ENCODE results near the gene BANF1. TPM values are rescaled to one million over a fixed set of nuclear protein-coding genes. Genes with fewer than 3 reads are reported as not detected.

The BANF1 gene
- total RNA-seq, 1 experiment from 2014 or later: 269 TPM

GRCh38 chr11:65973439-65974110 lies 28.7 kb upstream of the BANF1 start:
- ChIA-PET POLR2A (no interaction called here), CTCF (interaction anchor here (0.8 kb wide), 1 partner anchor 72 kb away, joined by 3 read pairs; no protein-coding TSS in a partner anchor)
- Mint-ChIP-seq H3K4me3 (no peak overlapping the region), H3K9me3 (no peaks in the 10 kb centered on the region), H3K4me1 (peaks cover 5% of the 10 kb centered on the region; the same call in 1 of the 2 replicates), H3K27me3 (ENCODE audit: low read depth) (no peaks in the 10 kb centered on the region), H3K36me3 (peaks cover 54% of the 10 kb centered on the region), H3K27ac (no peak overlapping the region)
- DNase-seq (ENCODE audit: low spot score) (no peak), ATAC-seq (no peak)
- TF ChIP-seq STAT6 (CRISPR knock-in tag; conservative IDR thresholded peaks at IDR 0.05; ENCODE audit: low read depth): no peak

GRCh38 chr11:65975771-65976170 lies 26.5 kb upstream of the BANF1 start:
- TF ChIP-seq JUN (CRISPR knock-in tag; IDR thresholded peaks at IDR 0.05): no peak
- TF ChIP-seq NR1H2 (CRISPR knock-in tag; IDR thresholded peaks at IDR 0.05): no peak
- TF ChIP-seq ZNF317 (CRISPR knock-in tag; IDR thresholded peaks at IDR 0.05; ENCODE audit: borderline replicate concordance, low read depth): no peak
- no peak for TF ChIP-seq ATF3 (CRISPR knock-in tag; conservative IDR thresholded peaks at IDR 0.05)
- TF ChIP-seq ZNF263 (CRISPR knock-in tag; IDR thresholded peaks at IDR 0.05; ENCODE audit: low read depth): no peak
- no peak for TF ChIP-seq CBFB (CRISPR knock-in tag; IDR thresholded peaks at IDR 0.05; ENCODE audit: low read depth)
- no peak for TF ChIP-seq CREM (CRISPR knock-in tag; IDR thresholded peaks at IDR 0.05)
- no peak for TF ChIP-seq ZNF671 (CRISPR knock-in tag; IDR thresholded peaks at IDR 0.05)
- no peak for TF ChIP-seq ESRRA (CRISPR knock-in tag; IDR thresholded peaks at IDR 0.05; ENCODE audit: borderline replicate concordance)
- no peak for TF ChIP-seq ZNF416 (CRISPR knock-in tag; IDR thresholded peaks at IDR 0.05)
- no peak for TF ChIP-seq KAT7 (CRISPR knock-in tag; IDR thresholded peaks at IDR 0.05; ENCODE audit: borderline replicate concordance)
- no peak for TF ChIP-seq ZNF138 (CRISPR knock-in tag; conservative IDR thresholded peaks at IDR 0.05)
- TF ChIP-seq FOXP1 (CRISPR knock-in tag; IDR thresholded peaks at IDR 0.05; ENCODE audit: borderline replicate concordance): no peak
- no peak for TF ChIP-seq GRHL2 (CRISPR knock-in tag; IDR thresholded peaks at IDR 0.05; ENCODE audit: insufficient replicate concordance, severe bottlenecking)
- Mint-ChIP-seq H3K9me3 (no peaks in the 10 kb centered on the region), H3K4me1 (no peaks in the 10 kb centered on the region), H3K27me3 (ENCODE audit: low read depth) (no peaks in the 10 kb centered on the region), H3K4me3 (no peak overlapping the region), H3K36me3 (peaks cover 47% of the 10 kb centered on the region), H3K27ac (peak overlapping the region; percentile 67)
- no peak for DNase-seq (ENCODE audit: low spot score)
- ATAC-seq: no peak
- ChIA-PET POLR2A (no interaction called here), CTCF (interaction anchor here (1.0 to 1.6 kb wide), 6 partner anchors 13 to 116 kb away, joined by 3 to 8 read pairs (median 4); partner anchors contain the start of genes FIBP and MUS81)

GRCh38 chr11:65976216-65977176 lies 25.8 kb upstream of the BANF1 start:
- POLR2A ChIA-PET: no interaction called here
- H3K27me3 Mint-ChIP-seq (ENCODE audit: low read depth): no peaks in the 10 kb centered on the region
- no peak overlapping the region for H3K4me3 Mint-ChIP-seq
- no peaks in the 10 kb centered on the region for H3K9me3 Mint-ChIP-seq
- H3K27ac Mint-ChIP-seq: peak overlapping the region; percentile 67
- CTCF ChIA-PET: interaction anchor here (0.8 to 1.6 kb wide), 6 partner anchors 10 to 117 kb away, joined by 3 to 8 read pairs (median 3); partner anchors contain the start of genes FIBP and MUS81
- ATAC-seq (no peak), DNase-seq (ENCODE audit: low spot score) (no peak)
- H3K36me3 Mint-ChIP-seq: peaks cover 47% of the 10 kb centered on the region
- no peaks in the 10 kb centered on the region for H3K4me1 Mint-ChIP-seq
- TF ChIP-seq E2F5 (CRISPR knock-in tag; IDR thresholded peaks at IDR 0.05): no peak
- TF ChIP-seq FOXK1 (CRISPR knock-in tag; IDR thresholded peaks at IDR 0.05): no peak
- no peak for TF ChIP-seq CBFB (CRISPR knock-in tag; IDR thresholded peaks at IDR 0.05; ENCODE audit: low read depth)
- no peak for TF ChIP-seq NR3C1 (CRISPR knock-in tag; conservative IDR thresholded peaks at IDR 0.05; ENCODE audit: low read depth)
- no peak for TF ChIP-seq E2F4 (CRISPR knock-in tag; IDR thresholded peaks at IDR 0.05; ENCODE audit: borderline replicate concordance, low read depth)
- TF ChIP-seq JAZF1 (CRISPR knock-in tag; IDR thresholded peaks at IDR 0.05): no peak
- TF ChIP-seq RORB (CRISPR knock-in tag; IDR thresholded peaks at IDR 0.05): no peak
- TF ChIP-seq MYBL2 (CRISPR knock-in tag; IDR thresholded peaks at IDR 0.05): no peak
- no peak for TF ChIP-seq ATF2 (CRISPR knock-in tag; IDR thresholded peaks at IDR 0.05; ENCODE audit: borderline replicate concordance, low read depth)
- no peak for TF ChIP-seq ZNF396 (CRISPR knock-in tag; IDR thresholded peaks at IDR 0.05; ENCODE audit: borderline replicate concordance)
- TF ChIP-seq FOXP1 (CRISPR knock-in tag; IDR thresholded peaks at IDR 0.05; ENCODE audit: borderline replicate concordance): no peak
